ENCODE measurements around the gene ANK3. TPM values are rescaled to one million over a fixed set of nuclear protein-coding genes. Genes with fewer than 3 reads are reported as not detected.

ANK3 gene
- total RNA-seq, 1 experiment from 2014 or later, result 15.3 TPM

GRCh38 chr10:60155943-60156683, 233.6 kb downstream of the ANK3 start:
- ATAC-seq (no peak), DNase-seq (ENCODE audit: low read depth, low spot score) (no peak)
- TF ChIP-seq RAD21 (IDR thresholded peaks at IDR 0.05; ENCODE audit: low read depth) (no peak), ELF1 (IDR thresholded peaks at IDR 0.05; ENCODE audit: borderline replicate concordance, low read depth) (no peak), TCF7L2 (IDR thresholded peaks at IDR 0.05; ENCODE audit: borderline replicate concordance, extremely low read depth, insufficient read depth, insufficient read length) (no peak), YY1 (IDR thresholded peaks at IDR 0.05; ENCODE audit: extremely low read depth, insufficient replicate concordance, low read depth, low read length) (no peak), POLR2AphosphoS5 (IDR thresholded peaks at IDR 0.05; ENCODE audit: low read depth, low read length) (no peak), CBX3 (IDR thresholded peaks at IDR 0.05; ENCODE audit: low read depth) (no peak), JUND (IDR thresholded peaks at IDR 0.05) (no peak), ZFX (IDR thresholded peaks at IDR 0.05) (no peak), EGR1 (IDR thresholded peaks at IDR 0.05; ENCODE audit: low read depth) (no peak), CTCF (IDR thresholded peaks at IDR 0.05 in 2 of 3, conservative IDR thresholded peaks at IDR 0.05 in 1 of 3; ENCODE audit: borderline replicate concordance in 1 of 3, insufficient read depth in 1 of 3, low read depth in 2 of 3, low read length in 2 of 3) (no peak), ZNF274 (IDR thresholded peaks at IDR 0.05; ENCODE audit: low read depth, low read length) (no peak), CEBPB (IDR thresholded peaks at IDR 0.05; ENCODE audit: low read depth) (no peak), EZH2phosphoT487 (IDR thresholded peaks at IDR 0.05; ENCODE audit: borderline replicate concordance) (no peak), REST (IDR thresholded peaks at IDR 0.05; ENCODE audit: low read depth) (no peak), MAX (IDR thresholded peaks at IDR 0.05) (no peak), SIN3A (IDR thresholded peaks at IDR 0.05; ENCODE audit: low read depth) (no peak), FOSL1 (IDR thresholded peaks at IDR 0.05; ENCODE audit: low read depth) (no peak), SP1 (IDR thresholded peaks at IDR 0.05; ENCODE audit: low read depth) (no peak), POLR2A (IDR thresholded peaks at IDR 0.05; ENCODE audit: borderline replicate concordance, extremely low read depth, insufficient read depth, insufficient read length) (no peak)
- Histone ChIP-seq H3K4me3 (replicated peaks in 1 of 2; ENCODE audit: low read depth in 1 of 2, low read length in 2 of 2) (no peak overlapping the region), H3K9me3 (ENCODE audit: control insufficient read depth in 1 of 2, insufficient read depth in 1 of 2, low read depth in 1 of 2, low read length in 2 of 2) (no peaks in the 10 kb centered on the region), H3K27ac (ENCODE audit: low read depth, low read length) (no peak overlapping the region), H3K27me3 (ENCODE audit: insufficient read depth, low read length) (no peaks in the 10 kb centered on the region), H4K20me1 (ENCODE audit: insufficient read depth) (no peaks in the 10 kb centered on the region), H2AFZ (ENCODE audit: low read depth, low read length, poor library complexity, severe bottlenecking) (no peak overlapping the region), H3K79me2 (ENCODE audit: insufficient read depth, low read length) (no peaks in the 10 kb centered on the region), H3K9ac (ENCODE audit: low read length) (no peak overlapping the region), H3K36me3 (ENCODE audit: control insufficient read depth in 1 of 2, insufficient read depth in 2 of 2, low read length in 2 of 2) (no peaks in the 10 kb centered on the region), H3K9me2 (ENCODE audit: insufficient read depth) (no peaks in the 10 kb centered on the region), H3K4me2 (ENCODE audit: low read length) (no peak overlapping the region), H3K4me1 (ENCODE audit: control insufficient read depth in 1 of 2, insufficient read depth in 2 of 2, low read length in 2 of 2) (no peaks in the 10 kb centered on the region)
- BruUV-seq (replicated peaks), result no TSS peak
- RAD21 ChIA-PET (ENCODE audit: low non-redundant PET in 1 of 2, low total read pairs in 2 of 2, uncharacterized antibody in 2 of 2, unreplicated experiment in 2 of 2), result no interaction called here
- intact Hi-C loops (cut with micrococcal nuclease), result no loop called here
- CTCF ChIA-PET, result no interaction called here
- POLR2A ChIA-PET, result no interaction called here
